ENCODE measurements around the gene GIGYF1.

- TF ChIP-seq, protein P1, sequence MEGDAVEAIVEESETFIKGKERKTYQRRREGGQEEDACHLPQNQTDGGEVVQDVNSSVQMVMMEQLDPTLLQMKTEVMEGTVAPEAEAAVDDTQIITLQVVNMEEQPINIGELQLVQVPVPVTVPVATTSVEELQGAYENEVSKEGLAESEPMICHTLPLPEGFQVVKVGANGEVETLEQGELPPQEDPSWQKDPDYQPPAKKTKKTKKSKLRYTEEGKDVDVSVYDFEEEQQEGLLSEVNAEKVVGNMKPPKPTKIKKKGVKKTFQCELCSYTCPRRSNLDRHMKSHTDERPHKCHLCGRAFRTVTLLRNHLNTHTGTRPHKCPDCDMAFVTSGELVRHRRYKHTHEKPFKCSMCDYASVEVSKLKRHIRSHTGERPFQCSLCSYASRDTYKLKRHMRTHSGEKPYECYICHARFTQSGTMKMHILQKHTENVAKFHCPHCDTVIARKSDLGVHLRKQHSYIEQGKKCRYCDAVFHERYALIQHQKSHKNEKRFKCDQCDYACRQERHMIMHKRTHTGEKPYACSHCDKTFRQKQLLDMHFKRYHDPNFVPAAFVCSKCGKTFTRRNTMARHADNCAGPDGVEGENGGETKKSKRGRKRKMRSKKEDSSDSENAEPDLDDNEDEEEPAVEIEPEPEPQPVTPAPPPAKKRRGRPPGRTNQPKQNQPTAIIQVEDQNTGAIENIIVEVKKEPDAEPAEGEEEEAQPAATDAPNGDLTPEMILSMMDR (IDR thresholded peaks at IDR 0.05): no peak
- no peak for TF ChIP-seq EP300 (IDR thresholded peaks at IDR 0.05)
- TF ChIP-seq POLR2A (IDR thresholded peaks at IDR 0.05): no peak
These were observed 34.1 kb upstream of the GIGYF1 start for GRCh38 chr7:100728196-100728595.
